GM12878 (cell line): ENCODE results near the gene PDZRN3.

ENCODE experiments used
- CEBPZ ChIP-seq: fragments of 150-350 bp; IDR thresholded peaks from 2 replicates; pipeline ENCODE4 v1.6.1; 2016; ENCODE audit warnings: low read depth, low read length
- CTCF ChIP-seq, 3 experiments: IDR thresholded peaks in 2 of 3; conservative IDR thresholded peaks in 1 of 3; 2 replicates each; pipeline ENCODE4 v1.5.1; 2011; ENCODE audit warnings: low read depth in 3 of 3, low read length in 3 of 3, mild to moderate bottlenecking in 3 of 3, control low read depth in 2 of 3, moderate library complexity in 2 of 3, inconsistent platforms in 1 of 3, mixed read lengths in 1 of 3; ENCODE audit not compliant: control insufficient read depth in 2 of 3, insufficient read depth in 1 of 3; ENCODE audit errors: extremely low read depth in 1 of 3
- HDAC2 ChIP-seq: fragments of 200-600 bp; sonication (generic); IDR thresholded peaks from 2 replicates; pipeline ENCODE4 v1.6.1; 2017
- HSF1 ChIP-seq: fragments of 150-350 bp; IDR thresholded peaks from 2 replicates; pipeline ENCODE4 v1.6.1; 2014; ENCODE audit warnings: mild to moderate bottlenecking, low read depth, low read length
- IRF5 ChIP-seq: fragments of 450-650 bp; IDR thresholded peaks from 2 replicates; pipeline ENCODE4 v1.6.1; 2017; ENCODE audit warnings: borderline replicate concordance
- KDM1A ChIP-seq: fragments of 200-600 bp; sonication (generic); IDR thresholded peaks from 2 replicates; pipeline ENCODE4 v1.6.1; 2016; ENCODE audit warnings: borderline replicate concordance
- MAX ChIP-seq: IDR thresholded peaks from 2 replicates; pipeline ENCODE4 v1.6.1; 2012; ENCODE audit warnings: low read depth, low read length, improper control_type of control experiment
- NR2C1 ChIP-seq: fragments of 450-650 bp; IDR thresholded peaks from 2 replicates; pipeline ENCODE4 v1.6.1; 2017; ENCODE audit warnings: antibody characterized with exemption, mild to moderate bottlenecking, moderate library complexity
- RFX5 ChIP-seq: IDR thresholded peaks from 2 replicates; pipeline ENCODE4 v1.6.1; 2011; ENCODE audit warnings: low read depth, low read length, improper control_type of control experiment
- SIN3A ChIP-seq: IDR thresholded peaks from 2 replicates; pipeline ENCODE4 v1.6.1; 2012; ENCODE audit warnings: low read depth, low read length, improper control_type of control experiment

- no peak for TF ChIP-seq CTCF (IDR thresholded peaks at IDR 0.05 in 2 of 3, conservative IDR thresholded peaks at IDR 0.05 in 1 of 3; ENCODE audit: control insufficient read depth in 2 of 3, extremely low read depth in 1 of 3, insufficient read depth in 1 of 3, low read depth in 3 of 3, low read length in 3 of 3)
- no peak for TF ChIP-seq RFX5
- TF ChIP-seq IRF5: no peak
- TF ChIP-seq HDAC2: no peak
- no peak for TF ChIP-seq MAX
- TF ChIP-seq NR2C1: no peak
- TF ChIP-seq HSF1: no peak
- TF ChIP-seq SIN3A: no peak
- TF ChIP-seq CEBPZ: no peak
- TF ChIP-seq KDM1A: no peak
These were observed 283.3 kb downstream of the PDZRN3 start for GRCh38 chr3:73341272-73341935.
